B cell (primary cell): Measurements from ENCODE around the gene VWA8. TPM values are rescaled to one million over a fixed set of nuclear protein-coding genes. Genes with fewer than 3 reads are reported as not detected.

Experiments
- ATAC-seq: fragments of 200-7000 bp; cut with Tn5 transposase; one replicate; pipeline ENCODE4 v1.10.0; 2021; ENCODE audit warnings: low read depth, mild to moderate bottlenecking, moderate number of reproducible peaks, moderate library complexity
- CTCF ChIA-PET: fragments of 350-600 bp; sonication (Branson Sonifier 250); formaldehyde crosslinking; loops from one replicate; lab custom pipeline; 2021; ENCODE audit warnings: antibody characterized with exemption, inconsistent platforms; lab: Charles Lee
- POLR2A ChIA-PET: fragments of 350-600 bp; sonication (Branson Sonifier 250); formaldehyde crosslinking; loops from one replicate; lab custom pipeline; 2021; ENCODE audit warnings: antibody characterized with exemption; lab: Charles Lee
- DNase-seq: peaks from one replicate; pipeline ENCODE4 v3.0.0; 2013
- H2AFZ ChIP-seq: 2 replicates; pipeline ENCODE4 v1.6.1; 2012; ENCODE audit warnings: mild to moderate bottlenecking, low read depth, low read length; ENCODE audit not compliant: insufficient read depth, poor library complexity, severe bottlenecking
- H3K27ac ChIP-seq, 2 donors: 1 replicate in 1 of 2; 2 replicates in 1 of 2; pipeline ENCODE4 v1.5.1; 2012 to 2013; ENCODE audit warnings: low read length in 2 of 2, mild to moderate bottlenecking in 2 of 2, moderate library complexity in 1 of 2
- H3K27me3 ChIP-seq, 4 experiments: fragments of 200-600 bp in 1 of 4; sonication (generic) in 1 of 4; replicated peaks in 1 of 4; 1 replicate in 2 of 4; 2 replicates in 2 of 4; pipeline versions ENCODE4 v1.6.1 to v1.7.0; 2013 to 2016; ENCODE audit warnings: low read length in 3 of 4, mild to moderate bottlenecking in 2 of 4, mixed read lengths in 1 of 4, moderate library complexity in 1 of 4; ENCODE audit not compliant: insufficient read depth in 4 of 4, control insufficient read depth in 3 of 4; ENCODE audit errors: control extremely low read depth in 1 of 4
- H3K36me3 ChIP-seq, 2 experiments: replicated peaks in 1 of 2; 1 replicate in 1 of 2; 2 replicates in 1 of 2; pipeline versions ENCODE4 v1.6.1 to v1.7.1; 2013; ENCODE audit warnings: low read length in 1 of 2; ENCODE audit not compliant: insufficient read depth in 2 of 2, control insufficient read depth in 1 of 2; ENCODE audit errors: control extremely low read depth in 1 of 2, extremely low read depth in 1 of 2
- H3K4me1 ChIP-seq, 2 donors: fragments of 200-600 bp in 1 of 2; sonication (generic) in 1 of 2; 1 replicate in 1 of 2; 2 replicates in 1 of 2; pipeline versions ENCODE4 v1.5.1 to v1.6.1; 2013 to 2017; ENCODE audit warnings: low read length in 2 of 2; ENCODE audit not compliant: control insufficient read depth in 2 of 2, insufficient read depth in 2 of 2
- H3K4me2 ChIP-seq: replicated peaks from 2 replicates; pipeline ENCODE3; 2012; ENCODE audit warnings: mild to moderate bottlenecking, low read depth, low read length; ENCODE audit not compliant: poor library complexity, severe bottlenecking
- H3K4me3 ChIP-seq, 5 experiments: fragments of 200-600 bp in 1 of 5; sonication (generic) in 1 of 5; 1 replicate in 3 of 5; 2 replicates in 2 of 5; pipeline versions ENCODE4 v1.5.1 to v1.7.0; 2011 to 2016; ENCODE audit warnings: low read length in 4 of 5, mild to moderate bottlenecking in 4 of 5, low read depth in 2 of 5, control low read depth in 1 of 5, moderate library complexity in 1 of 5; ENCODE audit not compliant: insufficient read depth in 1 of 5; ENCODE audit errors: control extremely low read depth in 1 of 5, extremely low read depth in 1 of 5
- H3K79me2 ChIP-seq: fragments of 200-600 bp; sonication (generic); one replicate; pipeline ENCODE4 v1.6.0; 2016; ENCODE audit warnings: low read length; ENCODE audit not compliant: control insufficient read depth, insufficient read depth
- H3K9ac ChIP-seq: fragments of 200-600 bp; sonication (generic); 2 replicates; pipeline ENCODE4 v1.6.1; 2017; ENCODE audit warnings: mild to moderate bottlenecking, low read length, moderate library complexity
- H3K9me3 ChIP-seq, 3 donors: one replicate each; pipeline versions ENCODE4 v1.6.1 to v1.7.1; 2013; ENCODE audit warnings: low read length in 2 of 3; ENCODE audit not compliant: control insufficient read depth in 2 of 3, insufficient read depth in 1 of 3; ENCODE audit errors: control extremely low read depth in 1 of 3
- H4K20me1 ChIP-seq: 2 replicates; pipeline ENCODE4 v1.6.0; 2012; ENCODE audit warnings: mild to moderate bottlenecking, low read length; ENCODE audit not compliant: insufficient read depth, control insufficient read depth, poor library complexity, severe bottlenecking
- H3K27ac Mint-ChIP-seq: one replicate; pipeline ENCODE4 v1.8.0; 2021; ENCODE audit warnings: mixed read lengths
- H3K27me3 Mint-ChIP-seq: one replicate; pipeline ENCODE4 v1.8.0; 2021; ENCODE audit warnings: mixed read lengths
- H3K4me1 Mint-ChIP-seq: one replicate; pipeline ENCODE4 v1.8.0; 2021; ENCODE audit warnings: mixed read lengths
- H3K4me3 Mint-ChIP-seq: one replicate; pipeline ENCODE4 v1.8.0; 2021; ENCODE audit warnings: mixed read lengths
- H3K9me3 Mint-ChIP-seq: one replicate; pipeline ENCODE4 v1.8.0; 2022; ENCODE audit warnings: mixed read lengths; ENCODE audit not compliant: insufficient read depth
- CTCF ChIP-seq: fragments of 200-600 bp; IDR thresholded peaks from one replicate; pipeline ENCODE4 v1.8.0; 2022; ENCODE audit warnings: antibody characterized with exemption, mild to moderate bottlenecking
- EZH2 ChIP-seq: IDR thresholded peaks from 2 replicates; pipeline ENCODE4 v1.6.1; 2012; ENCODE audit warnings: borderline replicate concordance, low read depth, mild to moderate bottlenecking, moderate library complexity, low read length; ENCODE audit not compliant: insufficient read depth, poor library complexity, severe bottlenecking
- WGBS: methylation state at CpG from one replicate; pipeline ENCODE4 v1.1.5; 2013; ENCODE audit warnings: missing lambda C conversion rate; ENCODE audit not compliant: insufficient coverage; 5-methylcytosine and 5-hydroxymethylcytosine counted together
- intact Hi-C: fragments of 100-400 bp; cut with micrococcal nuclease; formaldehyde crosslinking; loops from one replicate; pipeline ENCODE4 v1.10.0; 2022
- polyA plus RNA-seq: library from polyadenylated mRNA; depleted of rRNA; stranded (reverse); fragments of >200 nt; gene quantifications from 2 replicates; pipeline ENCODE4 v1.2.3, GENCODE V29; 2012
- total RNA-seq, 2 donors: library from RNA; stranded (reverse); fragments of 120-200 nt in 1 of 2; gene quantifications; 1 replicate in 1 of 2; 2 replicates in 1 of 2; pipeline versions ENCODE4 v1.2.3 to v1.2.4, GENCODE V29; 2013 to 2022

Gene VWA8
- total and polyA plus RNA-seq, 2 donors (not counting 1 experiment from before 2014, with no cell fraction given), result 6.0 to 19.7 TPM

DNA sequence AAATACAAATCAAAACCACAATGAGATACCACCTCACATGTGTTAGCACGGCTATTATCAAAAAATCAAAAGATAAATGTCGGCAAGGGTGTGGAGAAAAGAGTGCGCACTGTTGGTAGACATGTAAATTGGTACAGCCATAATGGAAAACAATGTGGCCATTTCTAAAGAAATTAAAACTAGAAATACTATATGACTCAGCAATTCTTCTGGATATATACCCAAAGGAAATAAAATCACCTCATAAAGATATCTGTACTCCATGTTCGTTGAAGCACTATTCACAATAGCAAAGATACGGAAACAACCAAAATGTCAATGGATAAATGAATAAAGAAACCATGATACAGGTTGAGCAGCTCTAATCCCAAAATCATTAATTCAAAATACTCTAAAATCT is 30.8 kb downstream of the VWA8 start:
- Histone ChIP-seq H3K27me3 (no peaks in the 10 kb centered on the region), H3K4me1 (peaks cover 0 to 5% of the 10 kb centered on the region in 2 donors), H3K9me3 (peaks cover 5 to 7% (median 6%) of the 10 kb centered on the region in 3 donors), H4K20me1 (no peaks in the 10 kb centered on the region), H2AFZ (no peak overlapping the region), H3K27ac (no peak overlapping the region), H3K9ac (no peak overlapping the region), H3K36me3 (peaks cover 7 to 10% of the 10 kb centered on the region in 2 experiments), H3K79me2 (peaks cover 9% of the 10 kb centered on the region), H3K4me2 (no peak overlapping the region), H3K4me3 (no peak overlapping the region)
- CTCF ChIA-PET, result no interaction called here
- no peak for DNase-seq
- POLR2A ChIA-PET, result no interaction called here
- Mint-ChIP-seq H3K27ac (no peak overlapping the region), H3K4me3 (no peak overlapping the region), H3K9me3 (peaks cover 11% of the 10 kb centered on the region), H3K27me3 (no peaks in the 10 kb centered on the region), H3K4me1 (peaks cover 6% of the 10 kb centered on the region)
- intact Hi-C loops, result no loop called here
- no CpG with 5 or more reads among the region's 5 CpGs for WGBS
- no peak for ATAC-seq
- TF ChIP-seq EZH2 (no peak), CTCF (no peak)

- Histone ChIP-seq H3K36me3 (peaks cover 9 to 10% of the 10 kb centered on the region in 2 experiments), H3K9ac (no peak overlapping the region), H3K27ac (no peak overlapping the region), H3K27me3 (no peaks in the 10 kb centered on the region), H3K4me3 (peak overlapping the region in 1 of 5 experiments; percentile 36), H3K4me2 (peak overlapping the region; percentile 21), H2AFZ (no peak overlapping the region), H3K4me1 (peaks cover 0 to 5% of the 10 kb centered on the region in 2 donors), H3K9me3 (peaks cover 5 to 15% (median 8%) of the 10 kb centered on the region in 3 donors), H3K79me2 (peaks cover 19% of the 10 kb centered on the region), H4K20me1 (no peaks in the 10 kb centered on the region)
- intact Hi-C loops, result no loop called here
- ChIA-PET POLR2A (no interaction called here), CTCF (no interaction called here)
- no peaks in the 10 kb centered on the region for H3K27me3 Mint-ChIP-seq
- no CpG with 5 or more reads among the region's 2 CpGs for WGBS
- ATAC-seq (no peak), DNase-seq (no peak)
- H3K4me1 Mint-ChIP-seq, result peaks cover 6% of the 10 kb centered on the region
- TF ChIP-seq EZH2 (no peak), CTCF (no peak)
- H3K4me3 Mint-ChIP-seq, result peak overlapping the region; percentile 4
- H3K27ac Mint-ChIP-seq, result no peak overlapping the region
- H3K9me3 Mint-ChIP-seq, result peaks cover 17% of the 10 kb centered on the region
Observed at GRCh38 chr13:41928323-41928722, 32.6 kb downstream of the VWA8 start.
